ENCODE measurements around the gene SERPINA12. TPM values are rescaled to one million over a fixed set of nuclear protein-coding genes. Genes with fewer than 3 reads are reported as not detected.

SERPINA12 gene
- total RNA-seq, 1 experiment from 2014 or later = not detected

DNA sequence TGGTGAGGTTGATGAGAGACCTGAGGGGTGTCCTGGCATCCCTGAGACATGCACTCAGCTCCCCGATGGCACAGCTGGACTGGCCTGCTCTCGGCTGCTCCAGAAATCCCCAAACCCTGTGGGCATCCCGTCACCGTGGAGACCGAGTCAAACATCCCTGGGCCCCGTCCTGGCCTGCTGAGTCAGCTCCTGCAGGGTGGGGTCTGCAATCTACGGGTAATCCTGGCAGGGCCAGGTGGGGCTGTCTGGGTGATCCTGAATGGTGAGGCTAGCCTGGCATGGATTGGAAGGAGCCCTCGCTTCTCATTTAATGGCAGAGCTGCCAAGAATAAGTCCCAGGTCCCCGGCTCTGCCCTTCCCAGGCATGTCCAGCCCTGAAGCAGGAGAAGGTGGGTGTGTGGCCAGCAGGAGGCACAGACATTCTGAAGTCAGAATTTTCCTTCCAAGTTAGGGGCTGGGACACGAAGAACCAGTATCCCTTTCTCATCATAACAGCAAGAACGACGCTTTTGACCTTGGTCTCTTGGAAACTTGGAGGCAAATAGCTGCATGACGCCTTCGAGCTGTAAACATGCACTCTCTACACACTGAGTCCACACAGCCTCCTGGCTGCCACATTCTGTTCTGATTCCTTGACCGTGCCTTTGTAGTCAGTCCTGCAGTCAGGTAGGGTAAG lies 34.3 kb upstream of the SERPINA12 start:
- H3K4me3 Mint-ChIP-seq = no peak overlapping the region
- ChIA-PET POLR2A (no interaction called here), CTCF (interaction anchor here (0.8 to 4.6 kb wide), 3 partner anchors 57 to 120 kb away, joined by 3 to 38 read pairs (median 4); no protein-coding TSS in a partner anchor)
- no peak overlapping the region for H3K27ac Mint-ChIP-seq
- H3K4me1 Mint-ChIP-seq = peaks cover 33% of the 10 kb centered on the region
- no peaks in the 10 kb centered on the region; the same call in 1 of the 2 replicates for H3K27me3 Mint-ChIP-seq (ENCODE audit: low read depth)
- no peaks in the 10 kb centered on the region for H3K36me3 Mint-ChIP-seq
- ATAC-seq = no peak; the same call in none of the 2 replicates
- no peaks in the 10 kb centered on the region for H3K9me3 Mint-ChIP-seq
- no peak for DNase-seq (ENCODE audit: low spot score)
- no peak for TF ChIP-seq TEAD4 (CRISPR knock-in tag; IDR thresholded peaks at IDR 0.05)
- TF ChIP-seq, protein P1, sequence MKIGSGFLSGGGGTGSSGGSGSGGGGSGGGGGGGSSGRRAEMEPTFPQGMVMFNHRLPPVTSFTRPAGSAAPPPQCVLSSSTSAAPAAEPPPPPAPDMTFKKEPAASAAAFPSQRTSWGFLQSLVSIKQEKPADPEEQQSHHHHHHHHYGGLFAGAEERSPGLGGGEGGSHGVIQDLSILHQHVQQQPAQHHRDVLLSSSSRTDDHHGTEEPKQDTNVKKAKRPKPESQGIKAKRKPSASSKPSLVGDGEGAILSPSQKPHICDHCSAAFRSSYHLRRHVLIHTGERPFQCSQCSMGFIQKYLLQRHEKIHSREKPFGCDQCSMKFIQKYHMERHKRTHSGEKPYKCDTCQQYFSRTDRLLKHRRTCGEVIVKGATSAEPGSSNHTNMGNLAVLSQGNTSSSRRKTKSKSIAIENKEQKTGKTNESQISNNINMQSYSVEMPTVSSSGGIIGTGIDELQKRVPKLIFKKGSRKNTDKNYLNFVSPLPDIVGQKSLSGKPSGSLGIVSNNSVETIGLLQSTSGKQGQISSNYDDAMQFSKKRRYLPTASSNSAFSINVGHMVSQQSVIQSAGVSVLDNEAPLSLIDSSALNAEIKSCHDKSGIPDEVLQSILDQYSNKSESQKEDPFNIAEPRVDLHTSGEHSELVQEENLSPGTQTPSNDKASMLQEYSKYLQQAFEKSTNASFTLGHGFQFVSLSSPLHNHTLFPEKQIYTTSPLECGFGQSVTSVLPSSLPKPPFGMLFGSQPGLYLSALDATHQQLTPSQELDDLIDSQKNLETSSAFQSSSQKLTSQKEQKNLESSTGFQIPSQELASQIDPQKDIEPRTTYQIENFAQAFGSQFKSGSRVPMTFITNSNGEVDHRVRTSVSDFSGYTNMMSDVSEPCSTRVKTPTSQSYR (CRISPR knock-in tag; IDR thresholded peaks at IDR 0.05) = no peak

DNA sequence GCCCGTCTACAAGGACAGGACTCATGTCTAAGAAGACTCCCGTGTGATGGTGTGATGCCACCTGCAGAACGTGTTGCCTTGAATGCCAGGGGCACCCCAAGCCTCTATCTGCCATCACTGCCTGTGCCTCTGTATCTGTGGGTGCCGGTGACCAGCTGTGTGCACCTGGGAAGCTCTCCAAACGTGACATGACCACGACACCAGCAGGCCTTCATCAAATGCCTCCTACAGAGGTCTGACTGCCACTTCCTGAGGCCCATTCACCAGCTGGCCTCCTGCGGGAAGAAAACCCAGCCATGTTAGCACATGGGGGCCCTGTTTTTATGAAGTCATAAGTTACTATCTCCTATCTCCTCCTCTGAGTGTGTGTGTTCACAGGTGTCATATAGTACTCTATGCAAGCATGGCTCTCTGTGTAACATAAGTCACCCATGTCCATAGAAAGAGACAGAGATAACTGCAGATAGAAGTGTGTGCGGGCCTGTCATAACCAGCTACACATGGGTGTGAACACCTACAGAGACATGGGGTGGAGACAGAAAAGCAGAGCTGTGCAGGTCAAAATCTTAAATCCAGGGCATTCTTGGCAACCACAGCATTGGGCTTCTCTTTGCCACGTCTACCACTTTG lies 33.7 kb upstream of the SERPINA12 start:
- ChIA-PET CTCF (interaction anchor here (1.6 to 4.6 kb wide), 2 partner anchors 57 to 109 kb away, joined by 4 to 38 read pairs; no protein-coding TSS in a partner anchor), POLR2A (no interaction called here)
- no peak overlapping the region for H3K4me3 Mint-ChIP-seq
- H3K9me3 Mint-ChIP-seq = no peaks in the 10 kb centered on the region
- H3K27me3 Mint-ChIP-seq (ENCODE audit: low read depth) = no peaks in the 10 kb centered on the region; the same call in 1 of the 2 replicates
- no peak for DNase-seq (ENCODE audit: low spot score)
- H3K36me3 Mint-ChIP-seq = no peaks in the 10 kb centered on the region
- H3K4me1 Mint-ChIP-seq = peaks cover 36% of the 10 kb centered on the region
- H3K27ac Mint-ChIP-seq = no peak overlapping the region
- no peak for ATAC-seq
- TF ChIP-seq ETV6 (CRISPR knock-in tag; IDR thresholded peaks at IDR 0.05) = no peak
- no peak for TF ChIP-seq ZNF671 (CRISPR knock-in tag; IDR thresholded peaks at IDR 0.05)
- no peak for TF ChIP-seq NR2C2 (CRISPR knock-in tag; IDR thresholded peaks at IDR 0.05)
- no peak for TF ChIP-seq FOXK1 (CRISPR knock-in tag; IDR thresholded peaks at IDR 0.05)
- no peak for TF ChIP-seq SMAD4 (CRISPR knock-in tag; IDR thresholded peaks at IDR 0.05)
- TF ChIP-seq, protein P2, sequence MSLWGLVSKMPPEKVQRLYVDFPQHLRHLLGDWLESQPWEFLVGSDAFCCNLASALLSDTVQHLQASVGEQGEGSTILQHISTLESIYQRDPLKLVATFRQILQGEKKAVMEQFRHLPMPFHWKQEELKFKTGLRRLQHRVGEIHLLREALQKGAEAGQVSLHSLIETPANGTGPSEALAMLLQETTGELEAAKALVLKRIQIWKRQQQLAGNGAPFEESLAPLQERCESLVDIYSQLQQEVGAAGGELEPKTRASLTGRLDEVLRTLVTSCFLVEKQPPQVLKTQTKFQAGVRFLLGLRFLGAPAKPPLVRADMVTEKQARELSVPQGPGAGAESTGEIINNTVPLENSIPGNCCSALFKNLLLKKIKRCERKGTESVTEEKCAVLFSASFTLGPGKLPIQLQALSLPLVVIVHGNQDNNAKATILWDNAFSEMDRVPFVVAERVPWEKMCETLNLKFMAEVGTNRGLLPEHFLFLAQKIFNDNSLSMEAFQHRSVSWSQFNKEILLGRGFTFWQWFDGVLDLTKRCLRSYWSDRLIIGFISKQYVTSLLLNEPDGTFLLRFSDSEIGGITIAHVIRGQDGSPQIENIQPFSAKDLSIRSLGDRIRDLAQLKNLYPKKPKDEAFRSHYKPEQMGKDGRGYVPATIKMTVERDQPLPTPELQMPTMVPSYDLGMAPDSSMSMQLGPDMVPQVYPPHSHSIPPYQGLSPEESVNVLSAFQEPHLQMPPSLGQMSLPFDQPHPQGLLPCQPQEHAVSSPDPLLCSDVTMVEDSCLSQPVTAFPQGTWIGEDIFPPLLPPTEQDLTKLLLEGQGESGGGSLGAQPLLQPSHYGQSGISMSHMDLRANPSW (CRISPR knock-in tag; conservative IDR thresholded peaks at IDR 0.05; ENCODE audit: low read depth) = no peak
- no peak for TF ChIP-seq GTF2I (CRISPR knock-in tag; conservative IDR thresholded peaks at IDR 0.05)
- TF ChIP-seq, protein P3, sequence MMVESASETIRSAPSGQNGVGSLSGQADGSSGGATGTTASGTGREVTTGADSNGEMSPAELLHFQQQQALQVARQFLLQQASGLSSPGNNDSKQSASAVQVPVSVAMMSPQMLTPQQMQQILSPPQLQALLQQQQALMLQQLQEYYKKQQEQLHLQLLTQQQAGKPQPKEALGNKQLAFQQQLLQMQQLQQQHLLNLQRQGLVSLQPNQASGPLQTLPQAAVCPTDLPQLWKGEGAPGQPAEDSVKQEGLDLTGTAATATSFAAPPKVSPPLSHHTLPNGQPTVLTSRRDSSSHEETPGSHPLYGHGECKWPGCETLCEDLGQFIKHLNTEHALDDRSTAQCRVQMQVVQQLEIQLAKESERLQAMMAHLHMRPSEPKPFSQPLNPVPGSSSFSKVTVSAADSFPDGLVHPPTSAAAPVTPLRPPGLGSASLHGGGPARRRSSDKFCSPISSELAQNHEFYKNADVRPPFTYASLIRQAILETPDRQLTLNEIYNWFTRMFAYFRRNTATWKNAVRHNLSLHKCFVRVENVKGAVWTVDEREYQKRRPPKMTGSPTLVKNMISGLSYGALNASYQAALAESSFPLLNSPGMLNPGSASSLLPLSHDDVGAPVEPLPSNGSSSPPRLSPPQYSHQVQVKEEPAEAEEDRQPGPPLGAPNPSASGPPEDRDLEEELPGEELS (CRISPR knock-in tag; IDR thresholded peaks at IDR 0.05) = no peak
- TF ChIP-seq, protein P4, sequence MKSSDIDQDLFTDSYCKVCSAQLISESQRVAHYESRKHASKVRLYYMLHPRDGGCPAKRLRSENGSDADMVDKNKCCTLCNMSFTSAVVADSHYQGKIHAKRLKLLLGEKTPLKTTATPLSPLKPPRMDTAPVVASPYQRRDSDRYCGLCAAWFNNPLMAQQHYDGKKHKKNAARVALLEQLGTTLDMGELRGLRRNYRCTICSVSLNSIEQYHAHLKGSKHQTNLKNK (CRISPR knock-in tag; IDR thresholded peaks at IDR 0.05) = no peak
- TF ChIP-seq, protein P5, sequence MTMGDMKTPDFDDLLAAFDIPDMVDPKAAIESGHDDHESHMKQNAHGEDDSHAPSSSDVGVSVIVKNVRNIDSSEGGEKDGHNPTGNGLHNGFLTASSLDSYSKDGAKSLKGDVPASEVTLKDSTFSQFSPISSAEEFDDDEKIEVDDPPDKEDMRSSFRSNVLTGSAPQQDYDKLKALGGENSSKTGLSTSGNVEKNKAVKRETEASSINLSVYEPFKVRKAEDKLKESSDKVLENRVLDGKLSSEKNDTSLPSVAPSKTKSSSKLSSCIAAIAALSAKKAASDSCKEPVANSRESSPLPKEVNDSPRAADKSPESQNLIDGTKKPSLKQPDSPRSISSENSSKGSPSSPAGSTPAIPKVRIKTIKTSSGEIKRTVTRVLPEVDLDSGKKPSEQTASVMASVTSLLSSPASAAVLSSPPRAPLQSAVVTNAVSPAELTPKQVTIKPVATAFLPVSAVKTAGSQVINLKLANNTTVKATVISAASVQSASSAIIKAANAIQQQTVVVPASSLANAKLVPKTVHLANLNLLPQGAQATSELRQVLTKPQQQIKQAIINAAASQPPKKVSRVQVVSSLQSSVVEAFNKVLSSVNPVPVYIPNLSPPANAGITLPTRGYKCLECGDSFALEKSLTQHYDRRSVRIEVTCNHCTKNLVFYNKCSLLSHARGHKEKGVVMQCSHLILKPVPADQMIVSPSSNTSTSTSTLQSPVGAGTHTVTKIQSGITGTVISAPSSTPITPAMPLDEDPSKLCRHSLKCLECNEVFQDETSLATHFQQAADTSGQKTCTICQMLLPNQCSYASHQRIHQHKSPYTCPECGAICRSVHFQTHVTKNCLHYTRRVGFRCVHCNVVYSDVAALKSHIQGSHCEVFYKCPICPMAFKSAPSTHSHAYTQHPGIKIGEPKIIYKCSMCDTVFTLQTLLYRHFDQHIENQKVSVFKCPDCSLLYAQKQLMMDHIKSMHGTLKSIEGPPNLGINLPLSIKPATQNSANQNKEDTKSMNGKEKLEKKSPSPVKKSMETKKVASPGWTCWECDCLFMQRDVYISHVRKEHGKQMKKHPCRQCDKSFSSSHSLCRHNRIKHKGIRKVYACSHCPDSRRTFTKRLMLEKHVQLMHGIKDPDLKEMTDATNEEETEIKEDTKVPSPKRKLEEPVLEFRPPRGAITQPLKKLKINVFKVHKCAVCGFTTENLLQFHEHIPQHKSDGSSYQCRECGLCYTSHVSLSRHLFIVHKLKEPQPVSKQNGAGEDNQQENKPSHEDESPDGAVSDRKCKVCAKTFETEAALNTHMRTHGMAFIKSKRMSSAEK (CRISPR knock-in tag; IDR thresholded peaks at IDR 0.05; ENCODE audit: borderline replicate concordance) = no peak
- TF ChIP-seq, protein P6, sequence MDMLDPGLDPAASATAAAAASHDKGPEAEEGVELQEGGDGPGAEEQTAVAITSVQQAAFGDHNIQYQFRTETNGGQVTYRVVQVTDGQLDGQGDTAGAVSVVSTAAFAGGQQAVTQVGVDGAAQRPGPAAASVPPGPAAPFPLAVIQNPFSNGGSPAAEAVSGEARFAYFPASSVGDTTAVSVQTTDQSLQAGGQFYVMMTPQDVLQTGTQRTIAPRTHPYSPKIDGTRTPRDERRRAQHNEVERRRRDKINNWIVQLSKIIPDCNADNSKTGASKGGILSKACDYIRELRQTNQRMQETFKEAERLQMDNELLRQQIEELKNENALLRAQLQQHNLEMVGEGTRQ (CRISPR knock-in tag; IDR thresholded peaks at IDR 0.05) = no peak
- TF ChIP-seq, protein P7, sequence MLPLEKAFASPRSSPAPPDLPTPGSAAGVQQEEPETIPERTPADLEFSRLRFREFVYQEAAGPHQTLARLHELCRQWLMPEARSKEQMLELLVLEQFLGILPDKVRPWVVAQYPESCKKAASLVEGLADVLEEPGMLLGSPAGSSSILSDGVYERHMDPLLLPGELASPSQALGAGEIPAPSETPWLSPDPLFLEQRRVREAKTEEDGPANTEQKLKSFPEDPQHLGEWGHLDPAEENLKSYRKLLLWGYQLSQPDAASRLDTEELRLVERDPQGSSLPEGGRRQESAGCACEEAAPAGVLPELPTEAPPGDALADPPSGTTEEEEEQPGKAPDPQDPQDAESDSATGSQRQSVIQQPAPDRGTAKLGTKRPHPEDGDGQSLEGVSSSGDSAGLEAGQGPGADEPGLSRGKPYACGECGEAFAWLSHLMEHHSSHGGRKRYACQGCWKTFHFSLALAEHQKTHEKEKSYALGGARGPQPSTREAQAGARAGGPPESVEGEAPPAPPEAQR (CRISPR knock-in tag; IDR thresholded peaks at IDR 0.05) = no peak
- TF ChIP-seq, protein P8, sequence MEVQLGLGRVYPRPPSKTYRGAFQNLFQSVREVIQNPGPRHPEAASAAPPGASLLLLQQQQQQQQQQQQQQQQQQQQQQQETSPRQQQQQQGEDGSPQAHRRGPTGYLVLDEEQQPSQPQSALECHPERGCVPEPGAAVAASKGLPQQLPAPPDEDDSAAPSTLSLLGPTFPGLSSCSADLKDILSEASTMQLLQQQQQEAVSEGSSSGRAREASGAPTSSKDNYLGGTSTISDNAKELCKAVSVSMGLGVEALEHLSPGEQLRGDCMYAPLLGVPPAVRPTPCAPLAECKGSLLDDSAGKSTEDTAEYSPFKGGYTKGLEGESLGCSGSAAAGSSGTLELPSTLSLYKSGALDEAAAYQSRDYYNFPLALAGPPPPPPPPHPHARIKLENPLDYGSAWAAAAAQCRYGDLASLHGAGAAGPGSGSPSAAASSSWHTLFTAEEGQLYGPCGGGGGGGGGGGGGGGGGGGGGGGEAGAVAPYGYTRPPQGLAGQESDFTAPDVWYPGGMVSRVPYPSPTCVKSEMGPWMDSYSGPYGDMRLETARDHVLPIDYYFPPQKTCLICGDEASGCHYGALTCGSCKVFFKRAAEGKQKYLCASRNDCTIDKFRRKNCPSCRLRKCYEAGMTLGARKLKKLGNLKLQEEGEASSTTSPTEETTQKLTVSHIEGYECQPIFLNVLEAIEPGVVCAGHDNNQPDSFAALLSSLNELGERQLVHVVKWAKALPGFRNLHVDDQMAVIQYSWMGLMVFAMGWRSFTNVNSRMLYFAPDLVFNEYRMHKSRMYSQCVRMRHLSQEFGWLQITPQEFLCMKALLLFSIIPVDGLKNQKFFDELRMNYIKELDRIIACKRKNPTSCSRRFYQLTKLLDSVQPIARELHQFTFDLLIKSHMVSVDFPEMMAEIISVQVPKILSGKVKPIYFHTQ (CRISPR knock-in tag; IDR thresholded peaks at IDR 0.05) = no peak
